ENCODE results near the gene ZNF665. TPM values are rescaled to one million over a fixed set of nuclear protein-coding genes. Genes with fewer than 3 reads are reported as not detected.
"Not testable (repeated sequence)": the region's sequence is repeated elsewhere in the genome, so short reads cannot be mapped to it uniquely, and the experiment has no call there.

Gene ZNF665
- total RNA-seq, 1 donor: 2.4 TPM

- DNase-seq (ENCODE audit: low read depth): peak; percentile 87
- H3K4me3 ChIP-seq (ENCODE audit: low read depth, low read length): no peak overlapping the region
- peak; percentile 90 for TF ChIP-seq CTCF (IDR thresholded peaks at IDR 0.05; ENCODE audit: insufficient read depth, low read length)
These were observed 2.2 kb upstream of the ZNF665 start for GRCh38 chr19:53195265-53195903.

- TF ChIP-seq CTCF (IDR thresholded peaks at IDR 0.05; ENCODE audit: insufficient read depth, low read length): no peak
- peak overlapping the region; percentile 56 for H3K4me3 ChIP-seq (ENCODE audit: low read depth, low read length)
- DNase-seq (ENCODE audit: low read depth): no peak
These were observed 521 bp upstream of the ZNF665 start for GRCh38 chr19:53193535-53194222.

GRCh38 chr19:53190253-53190652 lies 2.9 kb downstream of the ZNF665 start:
- DNase-seq (ENCODE audit: low read depth): no peak
- TF ChIP-seq CTCF (IDR thresholded peaks at IDR 0.05; ENCODE audit: insufficient read depth, low read length): no peak
- H3K4me3 ChIP-seq (ENCODE audit: low read depth, low read length): no peak overlapping the region

- DNase-seq (ENCODE audit: low read depth); H3K4me3 ChIP-seq (ENCODE audit: low read depth, low read length): not testable (repeated sequence)
These were observed 3.4 kb downstream of the ZNF665 start for GRCh38 chr19:53189691-53190198.

GRCh38 chr19:53185155-53185882 lies 7.8 kb downstream of the ZNF665 start:
- DNase-seq (ENCODE audit: low read depth); H3K4me3 ChIP-seq (ENCODE audit: low read depth, low read length): not testable (repeated sequence)
- TF ChIP-seq CTCF (IDR thresholded peaks at IDR 0.05; ENCODE audit: insufficient read depth, low read length): peak; percentile 5

- no peak for DNase-seq (ENCODE audit: low read depth)
- no peak overlapping the region for H3K4me3 ChIP-seq (ENCODE audit: low read depth, low read length)
- TF ChIP-seq CTCF (IDR thresholded peaks at IDR 0.05; ENCODE audit: insufficient read depth, low read length): no peak
These were observed 9.9 kb downstream of the ZNF665 start for GRCh38 chr19:53183146-53183764.
